NT2/D1 (cell line): ENCODE data around the gene PRR23B.

ENCODE experiments used
- YY1 ChIP-seq: IDR thresholded peaks from 2 replicates; pipeline ENCODE4 v1.6.1; 2011; ENCODE audit not compliant: insufficient read length, insufficient read depth
- ZNF274 ChIP-seq: IDR thresholded peaks from 2 replicates; pipeline ENCODE4 v1.6.1; 2011; ENCODE audit warnings: mild to moderate bottlenecking, low read depth, low read length

DNA sequence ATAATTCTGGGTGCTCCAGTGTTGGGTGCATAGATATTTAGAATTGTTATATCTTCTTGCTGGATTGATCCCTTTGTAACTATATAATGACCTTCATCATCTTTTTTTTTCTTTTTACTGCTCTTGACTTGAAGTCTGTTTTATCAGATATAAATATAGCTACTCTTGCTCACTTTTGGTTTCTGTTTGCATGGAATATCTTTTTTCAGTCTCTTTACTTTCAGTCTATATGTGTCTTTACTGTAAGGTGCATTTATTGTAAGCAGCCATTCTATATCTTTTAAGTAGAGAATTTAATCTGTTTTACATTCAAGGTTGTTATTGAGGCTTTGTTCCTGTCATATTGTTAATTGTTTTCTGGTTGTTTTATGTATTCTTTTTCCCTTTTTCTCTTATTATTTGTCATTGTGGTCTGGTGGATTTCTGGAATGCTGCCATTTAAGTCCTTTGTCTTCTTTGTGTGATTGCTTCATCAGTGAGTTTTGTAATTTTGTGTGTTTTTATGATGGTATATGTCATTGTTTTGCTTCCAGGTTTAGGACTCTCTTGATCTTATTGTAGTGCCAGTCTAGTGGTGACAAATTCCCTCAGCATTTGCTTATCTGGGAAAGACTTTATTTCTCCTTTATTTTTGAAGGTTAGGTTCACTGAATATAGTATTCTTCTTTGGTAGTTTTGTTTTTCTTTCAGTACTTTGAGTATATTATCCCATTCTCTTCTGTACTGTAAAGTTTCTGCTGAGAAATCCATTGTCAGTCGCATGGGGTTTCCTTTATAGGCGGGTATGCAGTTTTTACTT lies 32.3 kb upstream of the PRR23B start:
- TF ChIP-seq ZNF274: no peak
- no peak for TF ChIP-seq YY1
